GM19239 (cell line): ENCODE data around the gene UBE2I.
A peak's percentile ranks its signal among the peaks of the same experiment; 100 is the strongest.

Experiments
- DNase-seq: peaks from one replicate; pipeline ENCODE4 v3.0.0; 2011; ENCODE audit warnings: low spot score; ENCODE audit not compliant: insufficient read length
- FAIRE-seq: peaks from 2 replicates; lab custom pipeline; 2011; peaks lifted over from hg19 to GRCh38; lab: Jason Lieb, UNC

UBE2I gene

GRCh38 chr16:1338119-1338730 is 28.8 kb downstream of the UBE2I start:
- no peak for DNase-seq

GRCh38 chr16:1338855-1339675 is 29.6 kb downstream of the UBE2I start:
- no peak for FAIRE-seq
- no peak for DNase-seq

More at GRCh38 chr16:1338119-1338730, 28.8 kb downstream of the UBE2I start:
- FAIRE-seq = no peak

- FAIRE-seq = no peak
- no peak for DNase-seq
Observed at GRCh38 chr16:1340730-1341494, 31.5 kb downstream of the UBE2I start.

- FAIRE-seq (no peak), DNase-seq (no peak)
Observed at GRCh38 chr16:1341495-1342420, 32.3 kb downstream of the UBE2I start.

GRCh38 chr16:1342526-1343427 is 33.3 kb downstream of the UBE2I start:
- FAIRE-seq (peak; percentile 99), DNase-seq (peak; percentile 100)

GRCh38 chr16:1343428-1344242 is 34.2 kb downstream of the UBE2I start:
- FAIRE-seq (no peak), DNase-seq (no peak)

- DNase-seq (no peak), FAIRE-seq (no peak)
Observed at GRCh38 chr16:1344499-1344898, 35.1 kb downstream of the UBE2I start.

GRCh38 chr16:1345087-1345486 is 35.7 kb downstream of the UBE2I start:
- DNase-seq = no peak
- FAIRE-seq = no peak

- FAIRE-seq = no peak
- DNase-seq = no peak
Observed at GRCh38 chr16:1345651-1346421, 36.4 kb downstream of the UBE2I start.

- DNase-seq = no peak
- FAIRE-seq = no peak
Observed at GRCh38 chr16:1346422-1347285, 37.2 kb downstream of the UBE2I start.

GRCh38 chr16:1347286-1347855 is 37.9 kb downstream of the UBE2I start:
- DNase-seq = no peak
- no peak for FAIRE-seq

- DNase-seq (no peak), FAIRE-seq (no peak)
Observed at GRCh38 chr16:1347962-1348361, 38.5 kb downstream of the UBE2I start.

- FAIRE-seq = no peak
- no peak for DNase-seq
Observed at GRCh38 chr16:1348441-1348840, 39.0 kb downstream of the UBE2I start.

- DNase-seq (no peak), FAIRE-seq (no peak)
Observed at GRCh38 chr16:1348926-1349325, 39.5 kb downstream of the UBE2I start.

GRCh38 chr16:1349351-1349750 is 39.9 kb downstream of the UBE2I start:
- DNase-seq (no peak), FAIRE-seq (no peak)

- FAIRE-seq (no peak), DNase-seq (no peak)
Observed at GRCh38 chr16:1349951-1350350, 40.5 kb downstream of the UBE2I start.
